ACC112 (cell line): ENCODE measurements around the gene SLC8A2.
"Not testable (repeated sequence)": the region's sequence is repeated elsewhere in the genome, so short reads cannot be mapped to it uniquely, and the experiment has no call there.

Source experiments
- H2AFZ ChIP-seq: fragments of 200-600 bp; sonication (generic); one replicate; pipeline ENCODE4 v1.6.0; 2017; ENCODE audit warnings: antibody characterized with exemption, low read length; ENCODE audit not compliant: unreplicated experiment
- H3K27ac ChIP-seq: fragments of 200-600 bp; sonication (generic); 2 replicates; pipeline ENCODE4 v1.5.1; 2014; ENCODE audit warnings: low read depth, mild to moderate bottlenecking, antibody characterized with exemption, low read length, moderate library complexity
- H3K27me3 ChIP-seq: fragments of 200-600 bp; sonication (generic); 2 replicates; pipeline ENCODE4 v1.6.1; 2014; ENCODE audit warnings: mild to moderate bottlenecking, antibody characterized with exemption, low read length, moderate library complexity, mixed read lengths; ENCODE audit not compliant: insufficient read depth
- H3K36me3 ChIP-seq: fragments of 200-600 bp; sonication (generic); 2 replicates; pipeline ENCODE4 v1.6.1; 2016; ENCODE audit warnings: mild to moderate bottlenecking, antibody characterized with exemption, low read length, moderate library complexity, mixed read lengths; ENCODE audit not compliant: insufficient read depth
- H3K4me1 ChIP-seq: fragments of 200-600 bp; sonication (generic); one replicate; pipeline ENCODE4 v1.6.1; 2016; ENCODE audit warnings: low read length, mixed read lengths; ENCODE audit not compliant: insufficient read depth, unreplicated experiment, control insufficient read depth
- H3K4me3 ChIP-seq: fragments of 200-600 bp; sonication (generic); 2 replicates; pipeline ENCODE4 v1.5.1; 2014; ENCODE audit warnings: mild to moderate bottlenecking, low read depth, low read length
- H3K79me2 ChIP-seq: fragments of 200-600 bp; sonication (generic); one replicate; pipeline ENCODE4 v1.6.0; 2016; ENCODE audit warnings: low read length; ENCODE audit not compliant: control insufficient read depth, unreplicated experiment, insufficient read depth

SLC8A2 gene

GRCh38 chr19:47486220-47486619, 14.5 kb upstream of the SLC8A2 start:
- H3K4me1 ChIP-seq, result not testable (repeated sequence)

GRCh38 chr19:47485210-47485609, 13.5 kb upstream of the SLC8A2 start:
- Histone ChIP-seq H3K27me3 (no peaks in the 10 kb centered on the region), H2AFZ (no peak overlapping the region), H3K36me3 (no peaks in the 10 kb centered on the region), H3K4me3 (no peak overlapping the region), H3K4me1 (no peaks in the 10 kb centered on the region), H3K79me2 (no peaks in the 10 kb centered on the region), H3K27ac (no peak overlapping the region)

More at GRCh38 chr19:47486220-47486619, 14.5 kb upstream of the SLC8A2 start:
- not testable (repeated sequence) for H3K4me3 ChIP-seq, H3K27ac ChIP-seq, H2AFZ ChIP-seq, H3K79me2 ChIP-seq, H3K36me3 ChIP-seq, H3K27me3 ChIP-seq

- peak within 1 kb of the TSS; percentile 60 for H3K27ac ChIP-seq
- no peaks in the 10 kb centered on the region for H3K79me2 ChIP-seq
- no peaks in the 10 kb centered on the region for H3K4me1 ChIP-seq
- no peak within 1 kb of the TSS for H2AFZ ChIP-seq
- H3K36me3 ChIP-seq, result no peaks in the 10 kb centered on the region
- no peaks in the 10 kb centered on the region for H3K27me3 ChIP-seq
- peak within 1 kb of the TSS; percentile 76 for H3K4me3 ChIP-seq
Observed at GRCh38 chr19:47483800-47484690, 12.4 kb upstream of the SLC8A2 start, which contains the start of gene KPTN. Gene KPTN (minus strand): TSS chr19:47484219. CDS start chr19:47484160, 59 bp downstream.

GRCh38 chr19:47483200-47483599, 11.5 kb upstream of the SLC8A2 start:
- Histone ChIP-seq H2AFZ (no peak overlapping the region), H3K27ac (no peak overlapping the region)

GRCh38 chr19:47481460-47482052, 9.9 kb upstream of the SLC8A2 start:
- Histone ChIP-seq H2AFZ (no peak overlapping the region), H3K36me3 (no peaks in the 10 kb centered on the region), H3K4me1 (no peaks in the 10 kb centered on the region), H3K79me2 (no peaks in the 10 kb centered on the region), H3K27ac (no peak overlapping the region), H3K27me3 (no peaks in the 10 kb centered on the region), H3K4me3 (no peak overlapping the region)

More at GRCh38 chr19:47483200-47483599, 11.5 kb upstream of the SLC8A2 start:
- Histone ChIP-seq H3K4me1 (no peaks in the 10 kb centered on the region), H3K36me3 (no peaks in the 10 kb centered on the region), H3K4me3 (peak overlapping the region; percentile 76), H3K27me3 (no peaks in the 10 kb centered on the region), H3K79me2 (no peaks in the 10 kb centered on the region)

- no peak overlapping the region for H3K4me3 ChIP-seq
- H3K27ac ChIP-seq, result no peak overlapping the region
- no peak overlapping the region for H2AFZ ChIP-seq
- H3K4me1 ChIP-seq, result no peaks in the 10 kb centered on the region
- H3K36me3 ChIP-seq, result no peaks in the 10 kb centered on the region
- H3K27me3 ChIP-seq, result no peaks in the 10 kb centered on the region
- H3K79me2 ChIP-seq, result no peaks in the 10 kb centered on the region
Observed at GRCh38 chr19:47480658-47481057, 9.0 kb upstream of the SLC8A2 start.

GRCh38 chr19:47479701-47480503, 8.2 kb upstream of the SLC8A2 start:
- no peak overlapping the region for H3K27ac ChIP-seq
- H3K36me3 ChIP-seq, result no peaks in the 10 kb centered on the region
- no peak overlapping the region for H2AFZ ChIP-seq
- no peaks in the 10 kb centered on the region for H3K27me3 ChIP-seq
- no peaks in the 10 kb centered on the region for H3K79me2 ChIP-seq
- no peak overlapping the region for H3K4me3 ChIP-seq
- H3K4me1 ChIP-seq, result no peaks in the 10 kb centered on the region

- Histone ChIP-seq H2AFZ (no peak overlapping the region), H3K79me2 (no peaks in the 10 kb centered on the region), H3K27ac (no peak overlapping the region), H3K4me3 (no peak overlapping the region), H3K4me1 (no peaks in the 10 kb centered on the region), H3K36me3 (no peaks in the 10 kb centered on the region), H3K27me3 (peaks cover 7% of the 10 kb centered on the region; the same call in 1 of the 2 replicates)
Observed at GRCh38 chr19:47476438-47476972, 4.8 kb upstream of the SLC8A2 start.

- H3K79me2 ChIP-seq, result no peaks in the 10 kb centered on the region
- no peak overlapping the region for H2AFZ ChIP-seq
- no peaks in the 10 kb centered on the region for H3K4me1 ChIP-seq
- no peak overlapping the region for H3K27ac ChIP-seq
- no peak overlapping the region for H3K4me3 ChIP-seq
- H3K36me3 ChIP-seq, result no peaks in the 10 kb centered on the region
- peaks cover 17% of the 10 kb centered on the region for H3K27me3 ChIP-seq
Observed at GRCh38 chr19:47475465-47475864, 3.8 kb upstream of the SLC8A2 start.

GRCh38 chr19:47473336-47473735, 1.6 kb upstream of the SLC8A2 start:
- Histone ChIP-seq H2AFZ (no peak overlapping the region), H3K27ac (no peak overlapping the region), H3K27me3 (peaks cover 35% of the 10 kb centered on the region)

More at GRCh38 chr19:47473336-47473735, 1.6 kb upstream of the SLC8A2 start:
- Histone ChIP-seq H3K4me1 (no peaks in the 10 kb centered on the region), H3K36me3 (no peaks in the 10 kb centered on the region), H3K4me3 (no peak overlapping the region), H3K79me2 (no peaks in the 10 kb centered on the region)
